Stimulated activated CD8-positive, alpha-beta memory T cell treated with anti-CD3 and anti-CD28 coated beads, Interleukin-7, amount 100 ng/mL, for 1 hour (primary cell): ENCODE results near the gene C20orf141.
"Not testable (repeated sequence)": the region's sequence is repeated elsewhere in the genome, so short reads cannot be mapped to it uniquely, and the experiment has no call there.

Source experiments
- DNase-seq, 2 donors: peaks; one replicate each; pipeline ENCODE4 v3.0.0-alpha.2; 2020; ENCODE audit warnings: low read depth in 2 of 2

C20orf141 gene

GRCh38 chr20:2814587-2815051 lies at the start of gene C20orf141:
C20orf141 (plus strand) TSS chr20:2814987; CDS start chr20:2815185, 198 bp downstream.
- no peak for DNase-seq

- no peak for DNase-seq
Observed at GRCh38 chr20:2767768-2768631, 46.8 kb upstream of the C20orf141 start.

DNA sequence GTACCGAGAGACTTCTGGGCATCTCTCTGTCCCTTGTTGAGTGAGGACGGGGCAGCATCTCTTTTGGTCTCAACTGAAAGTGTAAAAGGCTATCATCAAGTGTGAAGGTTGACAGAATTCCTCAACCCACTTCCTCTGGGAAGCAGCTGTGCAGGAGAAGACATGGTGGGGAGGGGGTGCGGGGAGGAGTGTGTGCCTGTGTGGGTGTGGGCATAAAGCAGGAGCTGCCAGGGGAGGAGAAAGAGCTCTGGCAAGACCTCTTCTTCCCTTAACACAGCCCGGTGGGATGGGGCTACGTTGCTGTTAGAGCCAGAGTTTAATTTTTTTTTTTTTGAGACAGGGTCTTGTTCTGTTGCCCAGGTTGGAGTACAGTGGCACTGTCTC lies 46.2 kb upstream of the C20orf141 start:
- no peak for DNase-seq

GRCh38 chr20:2770091-2770490 lies 44.7 kb upstream of the C20orf141 start:
- not testable (repeated sequence) for DNase-seq

DNA sequence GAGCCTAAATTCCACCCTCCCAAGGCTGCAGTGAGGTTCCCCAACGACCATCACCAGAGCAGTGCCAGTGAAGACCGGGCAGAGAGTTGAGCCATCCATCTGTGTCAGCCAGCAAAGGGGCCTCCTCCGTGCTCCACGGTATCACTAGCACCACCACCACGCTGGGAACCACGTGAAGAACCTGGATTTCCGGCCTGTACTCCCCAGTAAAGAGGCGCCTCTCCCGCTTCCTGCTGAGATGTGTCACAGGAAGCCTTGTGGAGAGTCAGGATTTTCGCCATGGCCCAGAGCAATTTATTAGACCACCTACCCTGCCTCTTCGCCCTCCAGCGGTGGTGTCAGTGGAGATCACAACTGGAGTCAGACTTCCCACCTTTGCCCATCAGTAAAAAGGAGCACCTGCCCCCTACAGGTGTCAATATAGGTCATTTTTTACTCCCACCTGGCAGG lies 43.1 kb upstream of the C20orf141 start:
- no peak for DNase-seq

DNA sequence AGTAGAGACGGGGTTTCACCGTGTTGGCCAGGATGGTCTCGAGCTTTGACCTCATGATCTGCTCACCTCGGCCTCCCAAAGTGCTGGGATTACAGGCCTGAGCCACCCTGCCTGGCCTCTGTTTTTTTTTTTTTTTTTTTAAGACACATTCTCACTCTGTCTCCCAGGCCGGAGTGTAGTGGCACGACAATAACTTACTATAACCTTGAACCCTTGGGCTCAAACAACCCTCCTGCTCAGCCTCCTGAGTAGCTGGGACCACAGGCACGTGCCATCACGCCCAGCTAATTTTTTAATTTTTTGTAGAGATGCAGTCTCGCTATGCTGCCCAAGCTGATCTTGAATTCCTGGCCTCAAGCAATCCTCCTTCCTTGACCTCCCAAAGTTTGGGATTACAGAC lies 41.0 kb upstream of the C20orf141 start:
- no peak for DNase-seq

GRCh38 chr20:2775139-2775538 lies 39.6 kb upstream of the C20orf141 start:
- DNase-seq = no peak

DNA sequence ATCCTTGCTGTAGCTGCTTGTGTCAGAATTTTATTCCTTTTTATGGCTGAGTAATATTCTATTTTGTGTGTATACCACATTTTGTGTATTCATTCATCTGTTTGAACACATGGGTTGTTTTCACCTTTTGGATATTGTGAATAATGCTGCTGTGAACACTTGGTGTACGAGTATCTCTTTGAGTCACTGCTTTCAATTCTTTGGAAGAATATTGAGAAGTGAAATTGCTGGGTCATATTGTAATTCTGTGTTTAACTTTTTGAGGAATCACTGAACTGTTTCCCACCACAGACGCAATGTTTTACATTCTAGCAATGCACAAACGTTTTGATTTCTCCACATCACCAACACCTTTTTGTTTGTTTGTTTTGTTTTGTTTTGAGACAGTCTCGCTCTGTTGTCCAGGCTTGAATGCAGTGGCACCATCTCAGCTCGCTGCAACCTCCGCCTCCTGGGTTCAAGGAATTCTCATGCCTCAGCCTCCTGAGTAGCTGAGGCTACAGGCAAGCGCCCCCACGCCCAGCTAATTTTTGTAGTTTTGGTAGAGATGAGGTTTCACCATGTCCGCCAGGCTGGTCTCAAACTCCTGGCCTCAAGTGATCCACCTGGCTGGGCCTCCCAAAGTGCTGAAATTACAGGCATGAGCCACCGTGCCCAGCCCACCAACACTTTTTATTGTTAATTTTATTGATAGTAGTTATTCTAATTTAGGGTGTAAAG lies 36.0 kb upstream of the C20orf141 start:
- DNase-seq = no peak

DNA sequence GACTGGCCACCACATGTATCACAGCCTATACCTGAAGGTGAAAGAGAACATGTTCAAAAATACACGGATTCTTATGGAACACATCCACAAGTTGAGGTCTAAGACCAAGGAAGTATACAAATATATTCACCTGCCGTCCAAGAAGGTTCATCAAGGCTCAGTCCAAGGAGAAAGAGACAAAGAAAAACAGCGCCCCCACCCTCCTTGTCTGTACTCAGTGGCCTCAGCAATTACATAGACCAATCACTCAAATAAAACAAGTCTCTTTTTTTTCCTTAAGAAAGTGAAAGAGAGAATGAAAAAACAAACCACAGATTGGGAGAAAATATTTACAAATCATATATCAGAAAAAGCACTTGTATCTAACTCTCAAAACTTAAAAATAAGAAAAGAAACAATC lies 33.8 kb upstream of the C20orf141 start:
- no peak for DNase-seq

- no peak for DNase-seq
Observed at GRCh38 chr20:2783908-2784566, 30.8 kb upstream of the C20orf141 start.

DNA sequence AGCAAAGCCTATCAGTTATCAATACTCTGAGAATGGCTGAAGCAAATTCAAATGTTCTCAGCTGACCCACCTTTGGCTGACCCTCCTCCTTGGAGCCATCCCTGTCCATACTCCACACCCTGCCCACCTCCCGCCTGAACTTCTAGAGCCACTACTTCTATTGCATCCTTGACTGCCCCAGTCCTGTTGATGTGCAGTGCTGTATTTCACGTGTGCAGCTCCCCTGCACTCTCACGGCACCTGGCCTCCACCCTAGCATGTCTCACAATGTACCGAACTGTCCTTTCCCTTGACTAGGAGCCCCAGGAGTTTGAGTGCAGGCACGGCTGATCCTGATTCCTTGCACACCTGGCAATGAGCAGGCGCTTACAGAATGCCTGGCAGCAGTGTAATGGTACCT lies 21.3 kb upstream of the C20orf141 start:
- DNase-seq = no peak

- no peak for DNase-seq
Observed at GRCh38 chr20:2794202-2794748, 20.5 kb upstream of the C20orf141 start.

DNA sequence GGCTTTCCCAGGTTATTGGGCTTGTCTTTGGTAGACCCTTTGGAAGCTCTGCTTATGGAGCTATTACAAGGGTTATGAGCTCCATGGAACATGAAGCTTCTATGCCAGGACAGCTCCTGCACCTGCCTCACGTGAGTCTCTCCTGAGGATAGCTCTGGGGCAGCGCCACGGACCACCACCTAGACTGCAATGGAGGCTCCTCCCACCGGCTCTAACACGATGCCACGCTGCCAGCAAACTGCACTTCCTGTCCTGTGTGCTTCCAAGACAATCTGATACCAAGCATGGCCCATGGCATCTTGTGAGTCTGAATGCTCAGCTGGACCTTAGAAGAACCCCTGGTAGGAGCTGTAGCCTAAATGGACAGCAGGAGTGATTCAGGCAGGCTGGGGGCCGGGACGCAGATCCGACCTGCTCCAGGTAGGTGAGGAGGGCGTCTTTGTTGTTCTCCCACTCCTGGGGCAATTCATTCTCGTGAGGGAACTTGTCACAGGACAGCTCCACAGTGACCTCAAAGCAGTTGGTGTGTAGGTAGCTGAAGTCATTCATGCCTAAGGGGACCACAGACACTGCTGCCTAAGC lies 19.8 kb upstream of the C20orf141 start:
- DNase-seq = no peak

DNA sequence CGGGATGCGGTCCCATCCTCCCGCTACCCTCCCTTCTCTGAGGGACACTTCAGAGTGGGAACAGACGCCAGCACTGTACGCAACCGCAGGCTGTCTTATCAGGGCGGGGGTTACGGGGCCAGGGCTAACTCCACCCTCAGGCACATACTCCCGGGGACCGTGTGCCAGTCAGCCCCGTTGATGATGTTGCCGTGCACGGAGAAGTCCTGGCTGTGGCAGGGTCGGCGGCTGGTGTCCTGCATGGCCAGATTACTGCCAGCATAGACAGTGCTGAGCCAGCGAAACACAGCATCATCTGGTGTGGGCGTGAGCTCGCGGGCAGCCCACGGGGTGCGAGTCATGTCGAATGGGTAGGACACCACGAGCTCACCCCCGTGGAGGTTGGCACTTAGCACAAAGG lies 19.3 kb upstream of the C20orf141 start:
- no peak for DNase-seq

DNA sequence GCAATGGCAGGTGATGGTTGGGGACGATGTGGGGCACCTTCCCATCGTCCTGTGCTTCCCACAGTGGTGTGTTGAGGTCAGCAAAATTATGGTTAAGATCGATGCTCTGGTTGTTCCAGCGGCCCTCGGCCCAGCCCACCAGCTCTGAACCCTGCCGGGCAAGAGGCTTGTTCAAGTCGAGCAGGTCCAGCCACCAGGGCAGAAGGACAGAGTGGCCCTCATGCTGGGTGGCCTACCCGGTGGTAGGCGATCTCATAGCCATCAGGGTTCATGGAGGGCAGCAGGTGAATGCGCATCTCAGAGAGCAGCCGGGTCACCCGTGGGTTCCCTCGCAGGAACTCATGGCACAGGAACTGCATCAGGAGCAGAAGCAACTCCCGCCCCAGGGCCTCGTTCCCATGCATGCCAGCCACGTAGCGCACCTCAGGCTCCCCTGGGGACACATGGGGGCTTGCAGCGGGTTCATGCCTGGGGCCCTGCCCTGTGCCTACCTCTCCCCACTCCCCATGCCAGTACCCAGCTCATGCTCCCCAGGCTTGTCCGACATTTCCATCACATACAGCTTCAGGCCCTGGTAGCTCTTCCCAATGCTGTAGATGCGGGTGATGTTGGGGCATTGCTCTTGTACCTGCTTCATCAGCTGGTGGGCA lies 18.7 kb upstream of the C20orf141 start:
- no peak for DNase-seq

- no peak for DNase-seq
Observed at GRCh38 chr20:2797136-2797983, 17.4 kb upstream of the C20orf141 start.

GRCh38 chr20:2798095-2798805 lies 16.5 kb upstream of the C20orf141 start:
- no peak for DNase-seq

DNA sequence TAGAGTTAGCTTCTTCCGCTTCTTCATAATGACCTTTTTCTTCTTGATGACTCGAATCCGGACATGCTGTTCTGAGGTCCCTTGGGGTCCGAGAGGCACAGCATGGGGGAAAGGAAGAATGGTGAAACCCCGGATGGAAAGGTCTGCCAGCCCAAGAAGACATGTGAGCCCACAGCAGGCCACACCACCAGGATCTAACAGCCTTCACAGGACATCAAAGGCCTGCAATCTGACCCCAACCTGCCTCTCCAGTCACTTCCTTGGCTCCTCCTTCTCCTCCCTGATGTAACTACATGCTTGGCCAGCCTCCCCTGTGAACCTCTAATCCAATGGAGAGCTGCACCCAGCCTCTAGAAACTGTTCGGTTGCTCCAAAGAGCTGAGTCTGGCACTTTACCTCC lies 16.0 kb upstream of the C20orf141 start:
- no peak for DNase-seq

GRCh38 chr20:2799271-2799670 lies 15.5 kb upstream of the C20orf141 start:
- no peak for DNase-seq
